Stimulated activated CD4-positive, alpha-beta T cell treated with anti-CD3 and anti-CD28 coated beads, Interleukin-12 subunit alpha, Interleukin-12 subunit beta, amount 100 ng/mL, for 4 hours (primary cell): Measurements from ENCODE around the gene POLR2A.

Experiments used
- DNase-seq: peaks from one replicate; pipeline ENCODE4 v3.0.0-alpha.2; 2020

POLR2A gene

DNA sequence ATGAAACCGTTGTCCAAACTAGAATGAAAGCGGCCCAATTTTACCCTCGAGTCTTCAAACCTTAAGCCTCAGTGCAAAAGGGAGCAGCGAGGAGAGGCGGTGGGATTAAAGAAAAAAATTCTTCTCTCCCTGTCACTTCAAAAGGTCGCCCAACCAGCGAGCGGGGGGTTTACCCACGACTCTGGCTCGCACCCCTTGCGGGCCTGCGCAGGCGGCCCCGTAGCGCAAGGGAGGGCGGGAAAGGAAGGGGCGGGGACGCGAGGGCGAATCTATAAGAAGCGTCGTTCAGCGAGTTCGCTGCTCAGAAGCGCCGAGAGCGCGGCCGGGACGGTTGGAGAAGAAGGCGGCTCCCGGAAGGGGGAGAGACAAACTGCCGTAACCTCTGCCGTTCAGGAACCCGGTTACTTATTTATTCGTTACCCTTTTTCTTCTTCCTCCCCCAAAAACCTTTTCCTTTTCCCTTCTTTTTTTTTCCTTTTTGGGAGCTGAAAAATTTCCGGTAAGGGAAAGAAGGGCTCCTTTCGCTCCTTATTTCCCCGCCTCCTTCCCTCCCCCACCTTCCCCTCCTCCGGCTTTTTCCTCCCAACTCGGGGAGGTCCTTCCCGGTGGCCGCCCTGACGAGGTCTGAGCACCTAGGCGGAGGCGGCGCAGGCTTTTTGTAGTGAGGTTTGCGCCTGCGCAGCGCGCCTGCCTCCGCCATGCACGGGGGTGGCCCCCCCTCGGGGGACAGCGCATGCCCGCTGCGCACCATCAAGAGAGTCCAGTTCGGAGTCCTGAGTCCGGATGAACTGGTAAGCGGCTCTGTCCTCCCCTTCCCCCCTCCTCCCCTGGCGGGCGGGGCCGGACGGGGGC, at the start of gene POLR2A:
Gene POLR2A, plus strand, starts transcription at position 300 of the 852 bp plus-strand sequence.
- DNase-seq, result peak; percentile 97

DNA sequence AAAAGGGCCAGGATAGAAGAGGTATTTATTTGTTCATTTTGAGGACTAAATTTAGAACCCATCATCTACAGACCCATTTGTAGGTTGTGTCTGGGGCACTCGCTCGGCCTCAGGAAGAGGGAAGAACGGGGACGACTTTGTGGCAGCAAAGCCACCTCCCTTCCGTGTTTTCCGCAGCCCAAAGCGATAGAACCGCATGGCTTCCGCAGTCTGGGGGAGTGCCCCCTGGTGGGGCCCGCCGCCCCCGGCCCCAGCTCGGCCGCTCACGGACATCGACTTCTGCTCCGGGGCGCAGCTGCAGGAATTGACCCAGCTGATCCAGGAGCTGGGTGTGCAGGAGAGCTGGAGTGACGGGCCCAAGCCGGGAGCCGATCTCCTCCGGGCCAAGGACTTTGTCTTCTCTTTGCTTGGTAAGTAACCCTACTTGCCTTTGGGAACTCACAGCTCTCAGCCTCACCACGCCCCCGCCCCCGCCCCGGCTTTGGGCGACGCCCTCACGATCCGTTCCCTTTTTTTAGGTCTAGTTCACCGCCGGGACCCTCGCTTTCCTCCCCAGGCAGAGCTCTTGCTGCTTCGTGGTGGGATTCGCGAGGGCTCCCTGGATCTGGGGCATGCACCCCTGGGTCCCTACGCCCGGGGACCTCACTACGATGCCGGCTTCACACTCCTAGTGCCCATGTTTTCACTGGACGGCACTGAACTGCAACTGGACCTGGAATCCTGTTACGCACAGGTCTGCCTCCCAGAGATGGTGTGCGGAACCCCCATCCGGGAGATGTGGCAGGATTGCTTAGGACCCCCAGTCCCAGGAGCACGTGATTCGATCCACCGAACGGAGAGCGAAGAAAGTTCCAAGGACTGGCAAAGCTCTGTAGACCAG, 48.2 kb upstream of the POLR2A start:
- peak; percentile 49 for DNase-seq

DNA sequence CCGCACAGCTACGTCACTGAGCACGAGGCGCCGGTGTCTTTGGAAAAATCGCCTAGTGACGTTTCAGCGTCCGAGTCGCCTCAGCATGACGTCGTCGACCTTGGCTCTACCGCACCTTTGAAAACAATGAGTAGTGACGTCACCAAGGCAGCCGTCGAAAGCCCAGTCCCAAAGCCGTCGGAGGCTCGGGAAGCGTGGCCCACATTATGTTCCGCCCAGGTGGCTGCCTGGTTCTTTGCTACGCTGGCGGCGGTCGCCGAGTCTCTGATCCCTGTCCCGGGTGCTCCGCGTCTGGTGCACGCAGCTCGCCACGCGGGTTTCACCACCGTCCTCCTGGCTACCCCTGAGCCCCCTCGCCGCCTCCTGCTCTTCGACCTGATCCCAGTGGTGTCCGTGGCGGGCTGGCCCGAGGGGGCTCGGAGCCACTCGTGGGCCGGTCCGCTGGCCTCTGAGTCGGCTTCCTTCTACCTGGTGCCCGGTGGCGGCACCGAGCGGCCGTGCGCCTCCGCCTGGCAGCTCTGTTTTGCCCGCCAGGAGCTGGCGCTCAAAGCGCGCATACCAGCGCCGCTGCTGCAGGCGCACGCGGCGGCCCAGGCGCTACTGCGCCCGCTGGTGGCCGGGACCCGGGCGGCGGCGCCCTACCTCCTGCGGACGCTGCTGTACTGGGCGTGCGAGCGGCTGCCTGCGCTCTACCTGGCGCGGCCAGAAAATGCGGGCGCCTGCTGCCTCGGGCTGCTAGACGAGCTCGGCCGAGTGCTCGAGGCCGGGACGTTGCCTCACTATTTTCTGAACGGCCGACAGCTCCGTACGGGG, 47.4 kb upstream of the POLR2A start:
- DNase-seq, result peak; percentile 78

DNA sequence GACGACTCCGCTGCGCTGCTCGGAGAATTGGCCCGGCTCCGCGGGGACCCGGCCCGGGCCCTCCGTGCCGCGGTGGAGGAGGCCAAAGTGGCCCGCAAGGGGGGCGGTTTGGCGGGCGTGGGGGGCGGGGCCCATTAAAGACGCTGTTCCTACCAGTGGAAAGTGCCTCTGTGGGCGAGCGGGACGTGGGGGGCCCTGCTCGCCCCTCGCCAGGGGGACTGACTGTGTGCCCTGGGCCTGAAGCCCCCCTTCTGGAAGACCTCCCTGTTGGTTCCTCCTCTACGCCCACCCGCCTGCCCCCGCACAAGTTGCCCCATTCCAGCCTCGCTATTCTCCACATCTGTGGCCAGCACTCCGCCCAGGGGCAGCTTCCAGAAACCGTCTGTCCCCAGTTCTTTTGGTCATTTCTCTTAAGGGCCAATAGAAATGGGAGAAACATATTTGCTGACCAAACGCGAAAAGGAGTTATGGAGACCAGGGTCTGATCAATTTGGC, 46.8 kb upstream of the POLR2A start:
- no peak for DNase-seq

DNA sequence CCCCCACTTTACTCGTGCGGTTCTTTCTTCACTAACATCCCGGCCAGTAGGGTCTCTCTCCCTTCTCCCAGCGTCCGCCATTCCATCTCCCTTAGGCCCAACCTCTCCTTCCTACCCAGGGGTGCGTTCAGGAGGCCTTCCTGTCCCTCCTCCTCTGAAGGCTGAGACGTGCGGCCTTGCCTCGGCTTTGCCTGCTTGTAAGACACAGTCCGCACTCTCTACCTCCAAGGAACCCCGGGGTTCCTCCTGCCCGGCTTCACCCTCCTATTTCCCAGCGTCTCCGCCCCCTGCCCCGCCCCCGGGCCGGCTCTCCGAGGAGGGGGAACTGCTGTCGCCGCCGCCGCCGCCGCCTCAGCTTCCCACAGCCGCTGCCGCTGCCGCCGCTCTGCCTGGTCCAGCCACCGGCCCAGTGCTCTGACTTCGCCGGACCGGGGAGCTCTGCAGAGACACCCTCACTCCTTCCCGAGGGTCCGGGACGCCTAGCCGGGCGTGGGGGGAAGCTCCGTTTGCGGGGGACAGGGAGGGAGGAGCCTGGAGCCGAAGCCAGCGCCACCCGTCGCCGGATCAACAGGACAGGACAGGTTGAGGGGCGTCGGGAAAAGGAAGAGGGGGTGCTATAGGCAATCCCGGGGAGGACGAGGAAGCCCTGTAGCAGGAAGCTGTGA, 46.1 kb upstream of the POLR2A start:
- DNase-seq, result peak; percentile 69

DNA sequence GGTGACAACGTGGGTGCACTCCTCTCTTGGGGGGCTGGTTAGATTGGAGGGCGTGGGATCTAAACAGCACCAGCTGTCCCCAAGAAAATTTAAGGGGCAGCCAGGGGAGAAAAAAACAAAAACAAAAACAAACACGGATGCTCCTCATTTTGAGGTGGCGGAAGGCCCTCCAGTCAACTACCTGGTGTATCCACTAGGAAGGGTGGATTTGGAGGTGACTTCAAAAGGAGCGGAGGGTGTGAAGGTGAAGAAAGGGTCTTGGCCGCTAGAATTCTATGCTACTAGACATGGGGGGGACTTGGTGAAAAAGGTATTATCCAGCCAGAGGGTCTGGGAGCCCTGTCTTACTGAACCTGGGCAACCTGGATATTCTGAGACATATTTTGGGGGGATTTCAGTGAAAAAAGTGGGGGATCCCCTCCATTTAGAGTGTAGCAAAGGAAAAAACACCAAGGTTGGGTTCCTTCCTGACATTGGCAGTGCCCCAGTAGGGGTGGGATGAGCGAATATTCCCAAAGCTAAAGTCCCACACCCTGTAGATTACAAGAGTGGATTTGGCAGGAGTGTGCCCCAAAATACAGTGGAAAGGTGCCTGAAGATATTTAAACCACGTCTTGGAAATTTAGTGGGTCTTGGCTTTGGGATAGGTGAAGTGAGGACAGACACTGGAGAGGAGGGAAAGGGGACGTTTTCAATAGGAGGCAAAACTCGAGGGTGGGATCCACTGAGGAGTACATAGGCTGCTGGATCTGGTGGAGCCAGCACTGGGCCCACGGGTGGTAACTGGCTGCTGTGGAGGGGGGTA, 45.3 kb upstream of the POLR2A start:
- no peak for DNase-seq

DNA sequence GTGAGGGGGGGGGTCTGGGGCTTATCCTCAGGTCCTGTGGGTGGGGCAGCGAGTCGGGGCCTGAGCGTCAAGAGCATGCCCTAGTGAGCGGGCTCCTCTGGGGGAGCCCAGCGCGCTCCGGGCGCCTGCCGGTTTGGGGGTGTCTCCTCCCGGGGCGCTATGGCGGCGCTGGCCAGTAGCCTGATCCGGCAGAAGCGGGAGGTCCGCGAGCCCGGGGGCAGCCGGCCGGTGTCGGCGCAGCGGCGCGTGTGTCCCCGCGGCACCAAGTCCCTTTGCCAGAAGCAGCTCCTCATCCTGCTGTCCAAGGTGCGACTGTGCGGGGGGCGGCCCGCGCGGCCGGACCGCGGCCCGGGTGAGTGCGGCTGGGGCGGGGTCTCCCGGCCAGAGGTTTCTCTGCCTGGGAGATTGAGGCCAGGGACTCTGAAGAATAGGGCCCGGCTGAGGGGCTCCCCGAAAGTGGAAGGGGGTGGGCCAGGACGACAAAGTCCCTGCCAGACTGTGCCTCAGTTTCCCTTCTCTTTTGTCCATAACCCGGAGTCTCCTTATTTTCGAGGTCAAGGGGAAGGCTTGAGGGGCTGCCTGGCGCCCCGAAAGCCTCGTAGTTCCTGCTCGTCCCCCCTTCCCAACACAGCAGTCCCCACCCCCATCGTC, 44.6 kb upstream of the POLR2A start, which contains the start of gene FGF11:
Gene FGF11, plus strand, starts transcription at position 51 of the 651 bp plus-strand sequence. Its CDS starts 109 bp downstream, at position 160.
- DNase-seq, result no peak

DNA sequence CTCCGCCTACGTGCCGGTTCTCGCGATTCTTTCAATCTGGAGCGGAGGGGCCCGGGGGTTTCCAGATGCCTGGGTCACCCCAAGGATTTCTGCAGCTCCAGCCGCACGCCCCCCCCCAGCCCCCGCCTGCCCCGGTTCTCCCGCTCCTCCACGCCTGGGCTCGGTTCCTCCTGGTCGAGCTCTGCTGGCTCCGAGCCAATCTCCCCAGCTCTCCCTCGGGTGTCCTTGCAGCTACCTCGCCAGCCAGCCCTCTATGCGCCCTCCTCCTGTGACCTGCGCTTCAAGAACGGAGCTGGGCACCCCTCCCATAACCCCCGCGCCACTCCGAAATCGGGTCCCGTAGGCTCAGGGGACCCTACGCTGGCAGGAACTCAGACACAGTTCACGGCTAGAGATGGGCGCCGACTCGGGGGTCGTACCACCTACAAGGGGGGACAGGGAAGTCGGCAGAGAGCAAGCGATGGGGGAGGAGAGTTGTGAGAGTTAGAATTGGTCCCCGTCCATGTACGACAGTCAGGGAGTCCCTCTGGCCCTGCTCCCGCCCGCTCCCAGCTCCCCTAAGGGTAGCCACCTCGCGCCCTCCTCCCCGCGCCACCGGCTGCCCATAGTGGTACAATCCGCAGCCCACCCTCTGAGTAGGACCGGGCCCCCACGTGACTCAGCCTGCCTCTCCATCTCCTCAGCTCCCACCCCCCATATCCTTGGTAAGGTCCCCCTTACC, 43.9 kb upstream of the POLR2A start:
- peak; percentile 24 for DNase-seq

DNA sequence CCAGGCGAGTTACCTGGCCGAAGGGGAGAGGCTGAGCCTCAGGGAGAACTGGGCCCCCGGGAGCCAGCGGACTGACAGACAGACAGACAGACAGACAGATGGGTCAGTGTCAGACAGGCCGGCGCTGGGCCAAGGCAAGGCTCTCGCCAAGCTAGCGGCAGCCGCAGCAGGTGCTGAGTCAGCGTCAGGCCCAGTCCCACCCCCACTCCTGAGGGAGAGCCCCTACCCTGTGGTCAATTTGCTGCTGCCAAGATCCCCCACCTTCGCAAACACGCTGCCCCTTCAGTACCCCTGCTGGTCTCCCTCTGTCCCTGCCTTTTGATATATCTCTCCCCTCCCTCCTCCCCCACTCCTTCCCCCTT, 43.4 kb upstream of the POLR2A start:
- no peak for DNase-seq

DNA sequence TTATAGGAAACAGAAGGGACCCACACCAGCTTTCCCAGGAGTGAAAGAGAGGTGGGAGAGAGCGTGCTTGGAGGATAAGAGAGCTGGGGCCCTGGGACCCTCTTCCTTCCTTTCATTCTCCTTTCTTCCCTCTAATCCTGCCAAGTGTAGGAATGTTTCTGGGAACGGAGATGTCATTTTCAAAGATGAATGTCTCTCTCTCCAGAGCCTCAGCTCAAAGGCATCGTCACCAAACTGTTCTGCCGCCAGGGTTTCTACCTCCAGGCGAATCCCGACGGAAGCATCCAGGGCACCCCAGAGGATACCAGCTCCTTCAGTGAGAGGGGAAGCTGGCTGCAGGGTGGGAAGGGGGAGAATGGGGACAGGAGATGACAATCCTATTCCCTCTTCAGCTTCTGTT, 42.9 kb upstream of the POLR2A start:
- DNase-seq, result no peak

DNA sequence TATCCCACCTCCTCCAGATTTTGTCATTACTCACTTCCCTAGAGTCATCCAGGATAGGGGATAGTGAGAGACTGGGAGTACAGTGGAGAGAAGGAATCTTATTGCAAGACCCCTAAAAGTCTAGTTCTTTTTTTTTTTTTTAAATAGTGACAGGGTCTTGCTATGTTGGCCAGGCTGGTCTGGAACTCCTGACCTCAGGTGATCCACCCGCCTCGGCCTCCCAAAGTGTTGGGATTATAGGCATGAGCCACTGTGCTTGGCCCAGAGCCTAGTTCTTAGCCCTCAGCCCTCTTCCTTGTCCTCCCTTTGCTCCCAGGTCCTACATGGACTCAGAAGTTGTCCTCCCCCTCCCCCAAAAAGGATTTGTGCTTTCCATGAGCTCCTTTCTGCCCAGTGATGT, 42.0 kb upstream of the POLR2A start:
- DNase-seq, result no peak

DNA sequence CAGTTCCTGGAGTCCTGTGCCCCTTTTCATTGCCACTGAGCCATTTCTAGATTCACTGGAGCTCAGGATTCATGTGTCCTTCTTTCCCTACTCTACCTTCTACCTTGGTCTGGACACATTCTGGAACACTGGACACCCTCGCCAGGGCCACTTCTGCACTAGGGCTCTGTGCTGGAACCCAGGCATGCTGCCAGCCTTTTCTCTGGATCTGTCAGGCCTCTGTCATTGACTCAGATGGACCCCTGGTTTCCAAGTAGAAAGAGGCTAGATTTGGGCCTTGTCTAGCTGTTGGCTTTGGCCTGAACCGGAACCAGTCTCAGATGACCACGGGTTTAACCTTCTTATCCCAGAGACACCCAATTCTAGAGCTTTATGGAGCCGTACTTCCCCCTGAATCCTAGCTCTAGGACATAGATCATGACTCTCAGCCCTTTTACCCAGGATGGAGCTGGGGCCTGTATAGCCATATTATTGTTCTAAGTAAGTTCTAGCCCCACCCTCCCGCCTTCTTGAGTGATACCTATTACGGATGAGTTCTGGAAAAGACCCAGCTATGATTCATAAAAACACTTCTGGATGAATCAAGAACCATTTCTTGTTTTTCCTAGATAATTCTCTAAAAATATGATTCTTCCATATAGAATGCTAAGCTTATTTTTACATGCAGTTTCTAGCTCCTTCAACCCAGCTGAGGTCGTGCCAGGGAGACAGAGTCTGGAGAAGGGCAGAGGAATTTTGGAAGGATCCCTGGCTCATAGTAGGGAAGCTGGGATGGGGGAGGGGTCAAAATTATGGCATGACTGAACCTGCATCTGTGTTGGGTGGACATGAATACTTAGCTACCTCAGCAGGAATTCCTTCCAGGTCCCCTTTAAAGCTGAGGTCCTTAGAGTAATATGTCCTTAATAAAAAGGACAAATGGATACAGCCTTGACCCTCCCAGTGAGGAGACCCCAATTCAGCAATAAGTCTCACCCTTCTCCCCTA, 40.4 kb upstream of the POLR2A start:
- no peak for DNase-seq

DNA sequence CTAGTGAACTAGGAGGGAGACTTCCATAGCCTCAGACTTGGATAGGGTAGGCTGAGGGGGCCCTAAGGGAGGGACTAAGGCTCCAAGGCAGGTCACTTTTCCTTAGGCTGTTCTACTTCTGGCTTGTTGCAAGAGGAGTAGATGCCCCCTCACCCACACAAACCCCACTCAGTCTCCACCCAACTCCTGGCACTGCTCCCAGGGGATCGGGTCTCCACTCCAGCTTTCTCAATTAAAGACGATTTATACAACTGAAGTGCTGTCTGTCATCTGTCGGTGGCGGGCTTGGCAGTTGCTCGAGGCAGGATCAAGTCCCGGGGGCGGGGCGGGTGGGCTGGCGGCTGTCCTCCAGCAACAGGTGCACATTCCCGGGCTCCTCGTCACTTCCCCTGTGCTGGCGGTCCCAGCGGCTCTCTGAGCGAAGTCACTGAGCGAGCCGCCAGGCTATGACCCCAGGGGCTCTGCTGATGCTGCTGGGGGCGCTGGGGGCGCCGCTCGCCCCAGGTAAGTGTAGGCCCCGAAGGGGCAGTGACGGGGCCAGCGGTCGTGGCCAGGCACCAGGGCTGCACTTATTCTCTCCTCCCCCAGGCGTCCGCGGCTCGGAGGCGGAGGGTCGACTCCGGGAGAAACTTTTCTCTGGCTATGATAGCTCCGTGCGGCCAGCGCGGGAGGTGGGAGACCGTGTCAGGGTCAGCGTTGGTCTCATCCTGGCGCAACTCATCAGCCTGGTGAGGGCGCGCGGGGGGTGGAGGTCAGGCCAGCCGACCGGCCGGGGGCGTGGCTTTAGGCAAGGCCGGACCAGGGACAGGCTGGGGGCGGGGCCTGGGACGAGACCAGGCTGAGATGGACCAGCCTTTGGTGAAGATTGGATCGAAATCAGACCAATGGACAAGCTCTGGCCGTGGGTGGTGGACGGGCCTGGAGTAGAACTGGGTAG, 39.2 kb upstream of the POLR2A start, which contains the start of gene CHRNB1:
Gene CHRNB1, plus strand, starts transcription at position 380 of the 937 bp plus-strand sequence. Its CDS starts 67 bp downstream, at position 447.
- DNase-seq, result no peak

DNA sequence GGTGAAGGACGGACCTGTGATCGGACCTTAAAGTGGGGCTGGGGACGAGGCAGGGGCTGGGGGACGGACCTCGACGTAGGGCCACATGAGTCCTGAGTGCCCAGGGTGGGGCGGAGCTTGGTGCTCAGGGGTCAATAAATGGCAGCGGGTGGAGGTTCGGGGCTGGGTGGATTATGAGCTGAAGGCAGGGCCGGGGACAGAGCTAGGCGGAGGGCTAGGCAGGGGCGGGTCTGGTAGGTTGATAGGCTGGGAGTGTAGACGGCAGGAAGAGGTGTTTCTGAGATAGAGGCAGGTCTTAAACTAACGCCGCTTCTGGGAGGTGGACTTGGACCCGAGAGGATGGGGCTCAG, 38.6 kb upstream of the POLR2A start:
- DNase-seq, result no peak

DNA sequence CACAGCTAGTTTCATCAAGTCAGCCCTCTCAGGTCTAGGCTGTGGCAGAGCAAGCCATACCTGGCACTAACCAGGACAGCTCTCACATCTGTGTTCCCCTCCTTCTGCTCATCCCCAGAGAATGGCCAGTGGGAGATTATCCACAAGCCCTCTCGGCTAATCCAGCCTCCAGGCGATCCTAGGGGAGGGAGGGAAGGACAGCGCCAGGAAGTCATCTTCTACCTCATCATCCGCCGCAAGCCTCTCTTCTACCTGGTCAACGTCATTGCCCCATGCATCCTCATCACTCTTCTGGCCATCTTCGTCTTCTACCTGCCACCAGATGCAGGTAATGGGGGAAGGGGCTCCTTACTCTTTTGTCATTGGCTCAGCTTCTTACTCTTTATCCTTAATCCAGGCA, 35.7 kb upstream of the POLR2A start:
- DNase-seq, result no peak

DNA sequence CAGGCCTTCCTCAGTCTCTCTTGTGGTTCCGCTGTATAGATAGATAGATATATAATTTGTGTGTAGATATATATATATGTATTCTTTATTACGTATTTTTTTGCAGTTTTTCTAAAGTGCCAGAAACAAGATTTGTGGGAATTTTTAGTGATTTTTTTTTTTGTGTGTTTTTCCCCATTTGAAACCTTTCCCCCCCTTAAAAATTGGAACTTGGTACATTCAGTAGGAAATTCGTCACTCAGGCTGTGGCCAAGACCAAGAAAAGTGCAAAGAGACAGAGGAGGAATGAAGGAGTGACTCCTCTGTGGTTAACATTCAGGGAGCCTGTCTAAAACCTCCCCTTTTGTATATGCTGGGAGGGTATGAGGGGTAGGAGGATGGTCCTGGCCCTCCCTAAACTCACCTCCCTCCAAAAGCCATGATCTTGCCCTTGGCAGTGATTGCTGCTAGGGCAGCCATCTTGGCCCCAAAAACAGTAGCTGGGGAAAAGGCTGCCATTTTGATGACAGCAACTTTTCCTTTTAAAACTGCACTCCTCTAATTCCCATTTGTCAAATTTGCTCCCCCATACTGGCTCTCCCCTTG, 24.1 kb upstream of the POLR2A start:
- DNase-seq, result no peak
